Cardiac muscle cell (in vitro differentiated cells and primary cell): ENCODE measurements around the gene FCN1. TPM values are rescaled to one million over a fixed set of nuclear protein-coding genes. Genes with fewer than 3 reads are reported as not detected.

Experiments
- DNase-seq, 2 donors: peaks; one replicate each; pipeline versions ENCODE4 v3.0.0 to v3.0.0-alpha.2; 2010 to 2017; ENCODE audit warnings: low read depth in 1 of 2, low spot score in 1 of 2
- H3K27ac ChIP-seq: fragments of 200-600 bp; sonication (generic); 2 replicates; pipeline ENCODE4 v1.5.1; 2016
- H3K27me3 ChIP-seq: fragments of 200-600 bp; sonication (generic); 2 replicates; pipeline ENCODE4 v1.6.0; 2016; ENCODE audit warnings: control low read depth
- H3K36me3 ChIP-seq: fragments of 200-600 bp; sonication (generic); 2 replicates; pipeline ENCODE4 v1.5.1; 2016; ENCODE audit warnings: control low read depth
- H3K4me1 ChIP-seq: fragments of 200-600 bp; sonication (generic); 2 replicates; pipeline ENCODE4 v1.8.1; 2017; ENCODE audit warnings: low read depth, mild to moderate bottlenecking, mixed run types
- H3K4me3 ChIP-seq: fragments of 200-600 bp; sonication (generic); 2 replicates; pipeline ENCODE4 v1.5.1; 2016; ENCODE audit warnings: mild to moderate bottlenecking
- H3K9me3 ChIP-seq: fragments of 200-600 bp; sonication (generic); 2 replicates; pipeline ENCODE4 v1.5.1; 2017; ENCODE audit warnings: low read depth, mild to moderate bottlenecking, control low read depth
- CTCF ChIP-seq: IDR thresholded peaks from 2 replicates; pipeline ENCODE4 v1.5.1; 2012; ENCODE audit warnings: low read depth, mild to moderate bottlenecking, low read length
- polyA plus RNA-seq: library from polyadenylated mRNA; unstranded; fragments of >200 nt; fragmentation: Nextera tagmentation; extraction: Ambion mirVana; gene quantifications from 2 replicates; pipeline ENCODE4 v1.2.1, GENCODE V29; 2016
- total RNA-seq: library from RNA; depleted of rRNA; stranded (reverse); fragments of >200 nt; gene quantifications from 2 replicates; pipeline ENCODE4 v1.2.3, GENCODE V29; 2016

Gene FCN1
- total and polyA plus RNA-seq, 2 experiments from 2014 or later, result not detected

DNA sequence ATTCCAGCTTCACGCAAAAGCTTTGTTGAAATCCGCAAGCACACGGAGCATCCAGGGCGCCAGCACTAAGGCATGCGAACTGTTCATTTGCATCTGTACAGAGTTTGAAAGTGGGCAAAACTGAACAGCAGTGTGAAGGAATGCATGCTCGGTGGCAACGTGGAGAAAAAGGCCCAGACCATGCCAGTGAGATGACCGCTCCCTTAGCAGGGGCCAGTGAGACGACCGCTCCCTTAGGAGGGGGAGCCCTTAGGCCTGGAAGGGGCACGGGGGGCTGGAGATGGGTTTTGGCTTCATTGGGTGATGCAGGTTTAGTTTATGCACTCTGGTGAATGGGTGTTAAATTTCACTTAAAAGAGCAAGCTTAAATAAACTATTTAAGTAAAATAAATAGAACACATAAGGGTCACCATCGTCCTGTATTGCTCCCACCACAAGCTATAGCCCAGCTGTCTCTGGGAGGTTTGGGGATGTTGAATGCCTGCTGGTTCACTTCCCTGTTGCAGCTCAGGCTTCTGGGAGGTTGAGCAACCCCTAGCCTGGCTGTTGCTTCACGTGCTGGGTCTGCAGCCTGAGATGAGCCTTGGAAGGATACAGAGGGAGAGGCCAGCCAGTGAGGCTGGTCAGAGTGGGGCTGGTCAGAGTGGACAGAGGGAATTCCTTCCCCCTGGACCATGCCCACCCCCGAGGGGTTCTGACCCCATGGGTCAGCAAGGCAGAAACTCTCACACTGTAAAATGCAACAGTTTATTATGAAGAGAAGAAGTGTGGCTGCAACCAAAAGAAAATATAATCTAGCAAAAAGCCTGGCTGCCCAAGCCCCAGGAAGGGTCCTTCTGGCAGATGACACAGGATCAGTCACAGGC is 4.6 kb upstream of the FCN1 start:
- no peak overlapping the region for H3K27ac ChIP-seq
- H3K9me3 ChIP-seq, result no peaks in the 10 kb centered on the region
- peak in 1 of 2 donors; percentile 21 for DNase-seq
- H3K4me1 ChIP-seq, result no peaks in the 10 kb centered on the region
- H3K27me3 ChIP-seq, result no peaks in the 10 kb centered on the region
- TF ChIP-seq CTCF, result no peak
- H3K36me3 ChIP-seq, result no peaks in the 10 kb centered on the region
- H3K4me3 ChIP-seq, result no peak overlapping the region

- Histone ChIP-seq H3K27ac (no peak overlapping the region), H3K4me1 (peaks cover 5% of the 10 kb centered on the region), H3K36me3 (no peaks in the 10 kb centered on the region), H3K9me3 (no peaks in the 10 kb centered on the region), H3K4me3 (no peak overlapping the region), H3K27me3 (no peaks in the 10 kb centered on the region)
- no peak for DNase-seq
- TF ChIP-seq CTCF, result no peak
These were observed 1.6 kb upstream of the FCN1 start for GRCh38 chr9:134919303-134919702.

- DNase-seq, result no peak
- Histone ChIP-seq H3K4me1 (peaks cover 5% of the 10 kb centered on the region), H3K27me3 (no peaks in the 10 kb centered on the region), H3K4me3 (no peak overlapping the region), H3K36me3 (no peaks in the 10 kb centered on the region), H3K27ac (no peak overlapping the region), H3K9me3 (no peaks in the 10 kb centered on the region)
- no peak for TF ChIP-seq CTCF
These were observed 934 bp upstream of the FCN1 start for GRCh38 chr9:134918646-134919045.

- no peaks in the 10 kb centered on the region for H3K9me3 ChIP-seq
- H3K4me3 ChIP-seq, result no peak overlapping the region
- DNase-seq, result no peak
- no peak overlapping the region for H3K27ac ChIP-seq
- H3K4me1 ChIP-seq, result peaks cover 5% of the 10 kb centered on the region
- TF ChIP-seq CTCF, result no peak
- no peaks in the 10 kb centered on the region for H3K36me3 ChIP-seq
- no peaks in the 10 kb centered on the region for H3K27me3 ChIP-seq
These were observed 1.5 kb downstream of the FCN1 start for GRCh38 chr9:134916161-134916665.

DNA sequence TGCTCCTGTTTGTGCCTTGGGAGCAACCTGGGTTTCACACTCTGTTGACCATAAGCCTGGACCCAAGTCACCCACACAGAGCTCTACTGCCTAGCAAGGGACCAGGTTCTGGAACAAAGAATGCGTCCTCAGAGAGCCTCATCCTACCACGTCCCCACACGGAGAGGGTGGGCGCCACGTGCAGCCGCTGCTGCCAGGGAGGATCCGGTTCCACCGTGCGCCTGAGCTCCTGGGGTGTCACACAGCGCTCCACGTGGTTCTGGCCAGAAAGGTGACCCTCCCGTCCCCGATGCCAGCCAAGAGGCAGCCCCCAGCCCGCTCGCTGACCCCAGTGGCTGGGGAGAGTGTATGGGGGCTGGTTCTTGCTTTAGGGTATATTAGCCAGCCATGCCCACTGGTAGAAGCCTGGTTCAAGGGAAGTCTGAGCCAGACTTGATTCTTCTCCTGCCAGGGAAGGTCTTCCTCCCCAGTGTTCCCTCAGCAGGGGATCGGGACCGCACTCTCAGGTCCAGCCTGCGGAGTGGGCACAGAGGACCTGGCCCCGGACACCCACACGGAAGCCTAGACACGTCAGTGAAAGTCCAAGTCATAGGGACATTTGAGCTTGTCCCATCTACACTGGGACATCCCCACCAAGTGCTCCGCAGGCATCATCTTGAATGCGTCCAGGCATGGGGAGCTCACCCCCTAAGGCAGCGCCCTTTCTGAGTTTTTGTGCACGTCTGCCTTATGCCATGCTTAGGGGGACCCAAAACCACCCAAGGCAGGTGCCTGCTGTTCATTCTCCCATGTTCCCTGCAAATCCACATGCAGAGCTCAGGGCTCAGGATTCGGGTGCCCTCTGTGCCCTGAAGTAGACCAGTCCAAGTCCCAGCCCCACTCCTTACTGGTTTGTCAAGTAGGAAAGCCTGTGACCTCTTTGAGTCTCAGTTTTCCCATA is 2.4 kb downstream of the FCN1 start:
- no peak for DNase-seq

More for the DNA sequence above, 2.4 kb downstream of the FCN1 start:
- no peak for TF ChIP-seq CTCF
- H3K4me1 ChIP-seq, result peaks cover 5% of the 10 kb centered on the region
- H3K27ac ChIP-seq, result no peak overlapping the region
- H3K36me3 ChIP-seq, result no peaks in the 10 kb centered on the region
- no peaks in the 10 kb centered on the region for H3K27me3 ChIP-seq
- H3K9me3 ChIP-seq, result no peaks in the 10 kb centered on the region
- no peak overlapping the region for H3K4me3 ChIP-seq
